SHP77 (cell line): ENCODE results near the gene SNAI3.

ENCODE experiments used
- DNase-seq, 2 experiments: peaks; one replicate each; lab custom pipeline; 2025; lab: John Stamatoyannopoulos, UW

The SNAI3 gene

DNA sequence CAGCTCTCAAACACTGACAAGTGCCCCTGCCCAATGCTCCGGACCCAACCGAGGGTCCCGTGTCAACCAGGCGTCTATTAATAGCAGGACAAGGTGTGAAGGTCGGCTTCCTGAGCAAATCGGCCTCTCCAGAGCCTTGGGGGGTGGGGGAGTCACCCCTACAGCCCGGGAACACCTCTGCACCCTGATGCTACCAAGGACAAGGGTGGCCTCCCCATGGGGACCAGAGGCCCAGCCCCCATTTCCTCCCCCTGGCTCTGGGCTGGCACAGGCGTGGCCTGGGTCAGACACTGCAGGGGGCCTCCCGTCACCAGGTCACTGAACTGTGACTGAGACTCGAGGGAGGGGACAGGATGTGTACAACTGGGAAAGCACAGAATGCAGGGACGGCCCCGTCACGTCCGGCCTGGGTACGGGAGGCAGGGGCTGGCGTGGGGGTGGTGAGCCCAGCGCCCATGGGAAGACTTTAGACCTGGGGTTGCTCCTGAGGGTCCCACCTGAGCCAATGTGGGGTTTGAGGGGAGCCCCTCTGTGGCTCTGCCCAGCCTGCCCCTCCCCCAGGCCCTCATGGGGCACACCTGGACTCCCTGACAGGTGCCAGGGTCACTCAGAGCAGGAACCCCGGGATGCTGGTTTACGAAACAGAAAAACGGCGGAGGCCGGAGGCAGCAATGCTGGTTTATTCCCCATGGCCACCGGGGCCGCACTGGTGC lies 34.9 kb downstream of the SNAI3 start:
- peak; percentile 17 to 63 for DNase-seq

DNA sequence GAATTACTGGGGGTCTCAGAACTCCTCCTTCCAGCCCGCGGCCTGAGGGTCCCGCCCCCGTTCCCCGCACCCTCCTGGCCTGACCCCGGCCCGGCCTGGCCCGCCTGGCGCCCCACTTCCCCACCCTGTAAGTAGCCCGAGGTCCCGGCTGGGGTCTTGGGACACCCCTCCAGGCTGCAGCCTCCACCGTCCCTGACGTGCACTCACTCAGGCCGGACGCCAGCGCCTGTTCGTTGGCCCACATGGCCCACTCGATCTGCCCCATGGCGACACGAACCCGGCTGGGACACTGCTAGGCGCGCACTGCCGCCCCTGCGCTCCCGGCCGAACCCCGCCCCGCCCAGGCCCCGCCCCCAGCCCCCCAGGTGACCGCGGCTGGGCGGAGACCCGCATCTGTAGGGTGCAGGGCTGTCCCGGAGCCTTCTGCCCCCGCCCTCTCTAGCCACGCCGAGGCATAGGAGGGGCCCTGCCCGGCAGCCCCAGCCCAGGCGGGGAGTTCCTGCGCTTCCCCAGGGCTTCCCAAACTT lies 35.5 kb downstream of the SNAI3 start, which contains the start of gene CYBA:
Gene CYBA (minus strand): TSS at position 305 of the 527 bp plus-strand sequence. CDS start 40 bp downstream, at position 265.
- peak in 1 of 2 experiments; percentile 39 for DNase-seq

DNA sequence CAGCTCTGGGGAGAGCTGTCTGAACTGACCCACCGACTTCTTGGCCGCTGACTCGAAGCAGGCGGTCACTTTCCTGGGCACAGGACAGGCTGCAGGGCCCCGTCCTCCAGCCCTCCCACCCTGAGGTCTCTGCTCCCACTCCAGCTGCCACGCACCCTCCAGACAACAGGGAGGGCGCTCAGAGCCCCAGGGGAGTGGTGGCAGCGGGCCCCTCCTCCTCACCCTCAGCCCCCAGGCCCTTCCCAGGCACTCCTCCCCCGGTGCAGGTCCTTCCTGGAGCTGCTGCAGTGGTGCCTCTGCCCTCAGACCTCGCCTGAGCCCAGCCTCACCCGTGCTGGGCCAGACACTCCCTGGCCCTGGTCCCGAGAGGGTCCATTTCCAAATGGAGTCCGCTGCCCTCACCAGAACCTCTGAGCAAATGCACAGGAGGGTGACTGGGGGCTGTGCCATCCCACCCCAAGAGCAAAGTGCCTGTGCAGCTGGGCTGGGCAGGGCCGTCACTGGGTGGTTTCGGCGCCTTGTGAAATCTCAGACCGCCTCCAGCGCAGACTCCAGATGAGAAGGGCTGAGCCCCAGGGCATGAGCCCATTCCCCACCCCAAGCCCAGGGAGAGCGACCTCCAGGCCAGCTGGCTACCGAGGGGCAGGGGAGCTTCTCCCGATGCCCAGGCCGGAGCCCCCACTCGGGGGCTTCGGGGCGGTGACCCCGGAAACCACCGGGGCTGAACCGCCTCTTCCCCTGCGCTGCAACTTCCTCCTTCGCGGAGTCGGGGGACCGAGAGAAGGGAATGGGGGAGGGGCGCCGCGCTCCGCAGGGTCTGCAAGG lies 36.2 kb downstream of the SNAI3 start:
- peak in 1 of 2 experiments; percentile 52 for DNase-seq

DNA sequence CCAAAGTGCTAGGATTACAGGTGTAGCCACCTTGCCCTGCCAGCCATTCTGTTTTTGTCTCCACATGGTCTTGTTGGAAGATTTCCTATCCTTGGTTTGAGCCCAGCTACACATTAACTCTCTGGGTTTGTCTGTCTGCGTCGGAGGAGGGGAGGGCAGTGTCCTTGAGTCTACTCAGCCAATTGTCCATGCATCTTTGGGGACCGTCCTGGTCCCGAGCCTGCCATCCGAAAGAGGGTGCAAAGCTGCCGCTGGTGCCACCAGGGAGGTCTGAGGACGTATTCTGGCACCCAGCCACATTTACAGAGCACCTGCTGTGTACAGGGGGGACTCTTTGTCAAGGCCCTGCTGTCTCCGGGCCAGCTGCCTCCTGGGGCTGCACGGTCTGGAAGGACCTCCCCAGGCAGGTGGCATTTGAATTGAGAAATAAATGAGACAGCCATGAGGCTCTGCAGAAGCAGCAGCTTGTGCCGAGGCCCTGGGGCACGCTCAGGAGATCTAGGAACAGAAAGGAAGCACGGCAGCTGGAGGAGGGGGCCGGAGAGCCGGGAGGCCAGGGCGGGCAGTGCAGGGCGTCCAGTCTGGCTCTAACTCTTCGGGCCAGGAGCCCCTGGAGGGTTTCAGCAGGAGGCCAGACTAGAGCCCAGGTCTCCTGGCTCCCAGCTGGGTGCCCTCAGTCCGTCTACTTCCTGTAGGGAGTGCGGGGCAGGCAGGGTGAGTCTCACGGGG lies 36.9 kb downstream of the SNAI3 start:
- peak; percentile 97 to 98 for DNase-seq

DNA sequence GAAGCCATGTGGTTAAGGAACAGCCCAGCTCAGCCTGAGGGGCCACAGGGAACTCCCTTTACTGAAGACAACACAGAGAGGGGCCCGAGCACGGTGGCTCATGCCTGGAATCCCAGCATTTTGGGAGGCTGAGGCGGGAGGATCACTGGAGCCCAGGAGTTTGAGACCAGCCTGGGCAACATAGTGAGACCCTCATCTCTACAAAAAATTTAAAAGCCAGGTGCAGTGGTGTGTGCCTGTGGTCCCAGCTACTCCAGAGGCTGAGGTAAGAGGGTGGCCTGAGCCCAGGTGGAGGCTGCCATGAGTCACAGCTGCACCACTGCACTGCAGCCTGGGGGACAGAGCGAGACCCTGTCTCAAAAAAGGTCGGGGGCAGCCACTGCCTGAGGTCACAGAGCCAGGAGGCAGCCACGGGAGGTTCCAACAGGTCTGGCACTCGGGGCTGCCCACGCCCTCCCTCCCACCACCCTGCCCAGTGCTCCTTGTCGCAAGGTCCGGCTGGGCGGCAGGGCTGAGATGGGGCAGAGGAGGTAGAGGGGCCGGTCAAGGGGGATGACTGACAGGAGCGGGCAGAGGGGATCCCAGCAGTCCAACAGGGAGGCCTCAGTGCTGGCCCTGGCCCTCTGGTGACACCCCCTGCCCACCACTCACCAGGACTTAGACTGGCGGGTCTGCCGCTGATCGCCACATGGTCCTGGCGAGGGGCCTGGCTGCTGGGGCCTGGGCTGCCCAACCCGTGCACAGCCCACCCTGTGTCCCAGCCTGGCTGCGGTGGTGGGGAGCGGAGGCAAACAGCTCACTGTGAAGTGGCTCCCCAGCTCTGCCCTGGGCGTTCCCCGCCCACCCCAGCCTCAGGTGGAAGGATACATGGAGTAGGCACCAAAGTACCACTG lies 38.9 kb downstream of the SNAI3 start:
- no peak for DNase-seq

DNA sequence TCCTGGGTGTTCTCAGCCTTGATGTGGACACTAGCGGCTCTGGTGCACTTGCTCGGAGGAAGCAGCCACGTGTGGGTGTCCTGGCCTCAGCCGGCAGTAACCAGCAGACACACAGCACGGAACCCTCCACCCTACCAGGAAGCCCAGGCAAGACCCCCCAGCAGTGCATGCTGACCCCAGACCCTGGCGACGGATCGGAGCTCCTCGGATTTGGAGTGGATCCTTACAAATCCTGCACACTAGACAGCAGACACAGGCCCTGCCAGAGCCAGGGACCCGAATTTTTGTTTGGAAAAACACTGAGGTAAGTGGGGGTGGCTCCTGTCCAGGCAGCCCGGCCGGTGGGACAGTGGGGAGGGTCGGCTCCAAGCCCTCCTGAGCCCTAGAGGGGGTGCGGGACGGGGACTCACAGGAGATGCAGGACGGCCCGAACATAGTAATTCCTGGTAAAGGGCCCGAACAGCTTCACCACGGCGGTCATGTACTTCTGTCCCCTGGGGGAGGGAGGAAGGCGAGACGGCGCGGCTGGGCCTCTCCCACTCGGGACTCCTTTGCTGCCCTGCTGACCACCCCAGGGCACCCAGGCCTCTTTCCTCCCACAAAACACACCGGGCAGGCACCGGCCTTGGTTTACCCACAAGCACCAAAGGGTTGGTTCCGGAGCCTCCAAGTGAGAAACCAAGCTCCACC lies 39.8 kb downstream of the SNAI3 start:
- no peak for DNase-seq

DNA sequence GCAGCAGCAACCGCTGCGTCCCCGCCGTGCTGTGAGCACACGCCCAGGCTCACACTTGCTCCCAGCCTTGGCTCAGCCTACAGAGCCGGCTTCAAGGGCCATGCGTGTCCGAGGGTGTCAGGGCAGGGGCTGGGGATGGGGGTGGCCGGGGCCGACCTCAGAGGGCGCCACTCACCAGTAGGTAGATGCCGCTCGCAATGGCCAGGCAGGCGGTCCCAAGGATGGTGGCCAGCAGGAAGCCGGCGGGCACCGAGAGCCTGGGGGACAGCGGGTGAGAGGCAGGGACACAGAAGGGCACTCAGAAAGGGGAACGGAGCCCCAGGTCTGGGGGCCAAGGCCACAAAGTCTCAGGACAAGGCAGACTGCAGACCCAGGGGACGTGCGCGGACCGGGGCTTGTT lies 40.4 kb downstream of the SNAI3 start:
- no peak for DNase-seq

DNA sequence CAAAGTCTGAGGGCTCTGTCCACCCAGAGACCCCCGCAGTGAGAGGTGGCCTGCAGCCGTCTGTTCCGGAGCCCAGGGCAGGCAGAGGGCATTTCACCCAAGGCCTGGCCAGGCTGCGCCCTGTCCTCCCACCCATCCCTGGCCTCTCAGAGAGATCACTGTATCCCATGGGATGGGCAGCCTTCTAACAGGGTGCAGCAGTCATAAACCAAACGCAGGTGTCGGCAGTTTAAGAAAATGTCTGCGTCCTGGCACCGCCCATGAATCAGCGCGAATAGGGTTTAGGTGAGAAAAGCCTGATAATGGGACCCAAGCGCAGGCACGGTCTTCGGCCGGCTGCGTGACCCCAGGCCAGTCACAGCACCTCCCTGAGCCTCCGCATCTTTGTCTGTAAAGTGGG lies 40.9 kb downstream of the SNAI3 start:
- no peak for DNase-seq

DNA sequence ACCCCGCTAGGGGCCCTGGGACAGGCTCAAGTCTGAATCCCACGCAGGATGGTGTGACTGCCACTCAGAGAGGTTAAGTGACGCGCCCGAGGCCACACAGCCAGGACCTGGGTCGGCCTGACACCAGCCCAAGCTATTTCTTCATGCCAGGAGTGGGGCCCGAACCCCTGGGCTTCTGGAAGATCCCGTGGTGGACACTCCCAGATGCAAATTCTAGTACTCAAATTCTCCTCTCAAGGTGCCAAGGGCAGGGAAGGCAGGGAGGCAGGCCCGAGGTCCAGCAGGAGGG lies 42.7 kb downstream of the SNAI3 start:
- DNase-seq: no peak

DNA sequence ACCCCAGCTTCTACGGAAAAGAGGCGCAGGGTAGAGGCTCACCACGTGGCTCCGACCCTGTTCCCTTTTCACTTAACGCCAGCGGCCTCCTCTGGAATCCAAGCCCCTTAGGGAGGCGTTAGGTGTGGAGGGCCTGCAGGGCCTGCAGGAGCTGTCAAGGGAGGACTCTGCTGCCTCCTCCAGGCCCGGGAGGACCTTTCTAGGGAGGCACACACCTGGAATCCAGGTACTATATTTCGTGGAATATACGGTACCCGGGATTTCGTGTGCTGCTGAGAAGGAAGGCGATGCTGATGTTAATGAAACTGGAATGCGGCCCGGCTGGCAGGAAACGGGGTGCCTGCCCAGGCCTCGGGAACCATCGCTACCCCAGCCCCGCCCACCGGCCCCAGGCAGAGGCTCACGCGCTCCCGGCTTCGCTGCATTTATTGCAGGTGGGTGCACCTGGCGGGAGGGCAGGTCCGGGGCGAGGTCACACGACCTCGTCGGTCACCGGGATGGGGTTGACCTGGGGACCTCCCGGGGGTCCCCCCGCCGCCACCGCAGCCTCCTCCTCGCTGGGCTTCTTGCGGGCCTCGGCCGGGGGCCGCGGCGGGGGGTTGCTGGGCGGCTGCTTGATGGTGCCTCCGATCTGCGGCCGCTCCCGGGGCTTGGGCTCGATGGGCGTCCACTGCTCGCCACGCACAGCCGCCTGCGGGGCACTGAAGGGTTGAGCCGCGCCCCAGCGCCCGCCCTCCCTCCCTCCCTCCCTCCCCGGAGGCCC lies 43.2 kb downstream of the SNAI3 start:
- DNase-seq: no peak

DNA sequence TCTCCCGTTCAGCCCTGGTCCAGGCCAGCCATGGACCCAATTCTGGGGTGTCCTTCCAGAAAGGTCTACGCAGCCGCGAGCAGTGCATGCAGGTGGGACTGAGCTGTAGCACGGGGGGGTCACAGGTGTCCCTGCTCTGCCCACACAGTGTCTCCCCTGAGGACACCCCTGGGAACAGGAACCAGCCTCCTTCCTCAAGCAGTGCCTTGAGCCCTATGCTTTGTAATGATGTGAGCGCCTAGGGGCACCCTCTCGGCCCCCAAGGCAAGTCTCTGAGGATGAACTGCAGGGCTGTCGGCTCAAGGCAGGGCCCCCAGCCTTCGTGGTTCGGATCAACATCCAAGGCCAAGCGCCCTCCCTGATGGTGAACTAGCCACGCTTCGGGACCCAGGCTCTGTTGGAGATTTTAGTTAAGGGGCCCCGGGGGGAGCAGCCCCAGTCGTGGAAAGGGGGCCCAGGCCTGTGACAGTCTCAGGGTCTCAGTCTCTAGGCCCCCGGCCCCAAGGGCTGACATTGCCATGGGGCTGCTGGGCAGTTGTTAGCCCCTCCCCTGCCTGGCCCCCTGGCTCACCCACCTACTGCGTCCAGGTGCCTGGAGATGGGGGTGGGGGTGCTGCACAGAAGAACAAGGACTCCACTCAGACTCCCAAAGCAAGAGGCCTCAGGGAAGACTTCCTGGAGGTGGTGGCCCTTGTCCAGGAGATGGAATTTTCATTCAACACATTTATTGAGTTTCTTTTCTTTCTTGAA lies 45.6 kb downstream of the SNAI3 start:
- DNase-seq: no peak

DNA sequence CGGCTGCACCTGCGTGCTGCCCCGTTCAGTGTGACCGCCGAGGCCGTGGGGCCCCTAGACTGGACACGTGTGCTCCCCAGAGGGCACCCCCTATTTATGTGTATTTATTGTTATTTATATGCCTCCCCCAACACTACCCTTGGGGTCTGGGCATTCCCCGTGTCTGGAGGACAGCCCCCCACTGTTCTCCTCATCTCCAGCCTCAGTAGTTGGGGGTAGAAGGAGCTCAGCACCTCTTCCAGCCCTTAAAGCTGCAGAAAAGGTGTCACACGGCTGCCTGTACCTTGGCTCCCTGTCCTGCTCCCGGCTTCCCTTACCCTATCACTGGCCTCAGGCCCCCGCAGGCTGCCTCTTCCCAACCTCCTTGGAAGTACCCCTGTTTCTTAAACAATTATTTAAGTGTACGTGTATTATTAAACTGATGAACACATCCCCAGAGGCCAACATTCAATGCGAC lies 46.2 kb downstream of the SNAI3 start:
- DNase-seq: no peak

DNA sequence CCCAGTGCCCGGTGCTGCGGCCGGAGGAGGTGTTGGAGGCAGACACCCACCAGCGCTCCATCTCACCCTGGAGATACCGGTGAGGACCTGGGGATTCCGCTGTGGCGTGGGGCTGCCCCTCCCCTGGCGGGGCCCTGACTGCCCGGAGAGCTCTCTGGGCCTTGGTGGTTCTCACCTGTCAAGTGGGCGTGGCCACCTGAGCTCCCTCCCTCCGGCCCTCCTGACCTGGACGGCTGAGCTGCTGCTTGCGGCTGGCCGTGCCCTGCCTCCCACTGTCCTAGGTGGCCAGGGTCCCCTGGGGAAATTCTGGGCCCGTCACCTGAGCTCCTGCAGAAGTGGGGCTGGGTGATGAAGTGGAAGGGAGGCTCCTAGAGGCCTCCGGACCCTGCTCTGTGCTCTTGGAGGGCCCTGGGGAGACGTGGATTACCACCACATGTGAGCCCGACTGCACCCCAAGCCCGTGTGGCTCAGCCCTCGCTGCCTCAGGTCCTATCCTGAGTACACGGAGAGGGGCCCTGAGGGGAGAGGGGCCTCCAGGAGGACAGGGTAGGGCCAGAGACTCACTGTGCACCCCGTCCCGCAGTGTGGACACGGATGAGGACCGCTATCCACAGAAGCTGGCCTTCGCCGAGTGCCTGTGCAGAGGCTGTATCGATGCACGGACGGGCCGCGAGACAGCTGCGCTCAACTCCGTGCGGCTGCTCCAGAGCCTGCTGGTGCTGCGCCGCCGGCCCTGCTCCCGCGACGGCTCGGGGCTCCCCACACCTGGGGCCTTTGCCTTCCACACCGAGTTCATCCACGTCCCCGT lies 46.9 kb downstream of the SNAI3 start:
- DNase-seq: peak in 1 of 2 experiments; percentile 31

DNA sequence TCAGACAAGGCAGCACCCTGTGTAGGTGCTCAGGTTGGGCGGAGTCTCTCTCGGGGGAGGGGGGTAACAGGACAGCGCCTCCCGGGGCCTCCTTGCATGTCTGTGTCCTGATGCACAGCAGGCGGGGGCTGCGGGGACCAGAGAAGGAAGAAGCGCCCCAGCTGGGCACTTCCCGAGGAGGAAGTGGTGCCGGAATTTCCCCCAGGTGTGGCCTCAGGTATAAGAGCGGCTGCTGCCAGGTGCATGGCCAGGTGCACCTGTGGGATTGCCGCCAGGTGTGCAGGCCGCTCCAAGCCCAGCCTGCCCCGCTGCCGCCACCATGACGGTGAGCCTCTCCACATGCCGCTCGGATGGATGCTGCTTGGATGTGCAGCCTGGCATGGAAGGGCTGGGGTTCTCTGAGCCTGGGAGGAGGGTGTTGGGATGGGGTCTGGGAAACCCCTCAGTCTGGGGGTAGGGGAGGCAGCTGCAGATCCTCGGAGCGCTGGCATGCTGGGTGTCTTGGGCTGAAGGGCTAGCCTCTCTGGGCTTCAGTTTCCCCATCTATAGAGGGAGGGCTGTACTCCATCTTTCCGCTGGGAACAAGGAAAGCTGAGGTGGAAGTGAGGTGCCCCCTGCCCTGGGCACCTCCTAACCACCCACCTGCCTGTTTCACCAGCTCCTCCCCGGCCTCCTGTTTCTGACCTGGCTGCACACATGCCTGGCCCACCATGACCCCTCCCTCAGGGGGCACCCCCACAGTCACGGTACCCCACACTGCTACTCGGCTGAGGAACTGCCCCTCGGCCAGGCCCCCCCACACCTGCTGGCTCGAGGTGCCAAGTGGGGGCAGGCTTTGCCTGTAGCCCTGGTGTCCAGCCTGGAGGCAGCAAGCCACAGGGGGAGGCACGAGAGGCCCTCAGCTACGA lies 47.7 kb downstream of the SNAI3 start, which contains the start of gene IL17C:
Gene IL17C (plus strand): TSS at position 250 of the 908 bp plus-strand sequence. CDS start 70 bp downstream, at position 320.
- DNase-seq: no peak

DNA sequence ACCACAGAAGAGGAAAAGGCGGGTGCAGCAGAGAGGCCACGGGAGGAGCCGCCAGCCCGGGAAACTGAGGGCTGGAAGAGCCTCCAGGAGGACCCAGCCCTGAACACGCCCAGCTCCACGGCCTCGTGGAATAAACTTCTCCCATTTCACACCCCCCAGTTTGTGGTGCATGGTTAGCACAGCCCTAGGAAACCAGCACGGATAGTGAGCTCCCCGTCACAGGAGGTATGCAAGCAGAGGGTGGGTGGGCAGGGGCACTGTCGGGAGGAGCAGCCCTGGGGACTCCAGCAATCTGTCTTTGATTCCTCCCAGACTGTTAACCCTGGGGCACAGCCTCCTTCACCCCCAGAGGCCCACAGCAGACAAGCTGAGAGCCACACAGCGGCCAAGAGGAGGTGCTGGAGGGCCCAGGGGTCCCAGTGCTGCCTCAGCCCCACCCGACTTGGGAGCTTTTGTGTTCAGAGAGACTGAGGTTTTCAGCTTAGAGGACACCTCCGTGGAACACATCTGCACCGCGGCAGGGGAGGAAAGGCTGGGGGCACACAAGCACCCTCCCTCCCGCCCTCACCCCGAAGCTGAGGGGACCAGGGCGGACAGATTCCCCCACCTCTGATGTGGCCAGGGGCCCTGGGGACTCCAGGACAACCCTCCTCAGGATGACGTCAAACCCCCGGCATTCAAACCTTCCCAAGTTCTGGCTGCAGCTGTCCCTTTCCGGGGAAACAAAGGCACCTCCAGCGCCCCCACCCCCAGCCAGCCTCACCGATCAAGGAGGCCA lies 49.6 kb downstream of the SNAI3 start:
- DNase-seq: no peak

DNA sequence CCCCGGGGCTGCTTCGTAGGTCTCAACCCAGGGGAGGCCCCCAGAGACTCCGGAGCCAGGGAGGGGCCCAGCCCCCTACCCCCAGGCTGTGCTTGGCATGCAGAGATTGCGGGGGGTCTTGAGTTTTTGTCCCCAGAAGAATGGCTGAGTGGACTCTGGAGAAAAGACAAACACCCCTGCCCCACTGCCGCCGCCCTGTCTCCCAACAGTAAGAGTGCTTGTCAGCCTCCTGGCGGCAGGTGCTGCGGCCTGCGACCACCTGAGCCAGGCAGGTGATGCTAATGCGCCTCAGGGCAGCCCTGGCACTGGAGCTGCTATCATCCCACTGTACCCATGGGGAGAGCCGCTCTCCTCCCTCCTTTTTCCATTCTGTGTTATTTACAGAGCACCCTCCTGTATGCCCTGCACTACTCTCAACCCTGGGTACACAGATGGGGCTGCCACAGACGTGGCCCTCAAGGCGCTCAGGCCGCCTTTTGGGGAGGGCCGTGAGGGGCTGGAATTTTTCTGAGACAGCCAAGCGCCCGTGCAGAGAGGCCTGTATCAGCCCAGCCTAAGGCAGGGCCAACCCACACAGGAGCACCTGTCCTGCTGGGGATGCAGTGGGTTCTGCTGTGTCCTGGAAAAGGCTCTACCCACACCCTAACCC lies 50.5 kb downstream of the SNAI3 start:
- DNase-seq: no peak
